ENCODE data around the gene CPNE4. TPM values are rescaled to one million over a fixed set of nuclear protein-coding genes. Genes with fewer than 3 reads are reported as not detected.

CPNE4 gene
- total RNA-seq, 2 donors from 2014 or later, result not detected

GRCh38 chr3:131756405-131756804 lies 278.4 kb downstream of the CPNE4 start:
- H3K4me1 Mint-ChIP-seq, result no peaks in the 10 kb centered on the region
- H3K4me3 Mint-ChIP-seq, result no peak overlapping the region
- peaks cover 15% of the 10 kb centered on the region for H3K27me3 Mint-ChIP-seq
- H3K27ac Mint-ChIP-seq, result no peak overlapping the region
- H3K9me3 Mint-ChIP-seq, result no peaks in the 10 kb centered on the region
- no peak for ATAC-seq (replicated peaks)
- no peaks in the 10 kb centered on the region for H3K36me3 Mint-ChIP-seq (ENCODE audit: low read depth)

- ATAC-seq (replicated peaks), result no peak
- Mint-ChIP-seq H3K9me3 (no peaks in the 10 kb centered on the region), H3K27me3 (peaks cover 24% of the 10 kb centered on the region), H3K27ac (no peak overlapping the region), H3K4me1 (no peaks in the 10 kb centered on the region), H3K4me3 (no peak overlapping the region), H3K36me3 (ENCODE audit: low read depth) (no peaks in the 10 kb centered on the region)
Observed at GRCh38 chr3:131755380-131755779, 279.4 kb downstream of the CPNE4 start.

GRCh38 chr3:131750256-131750655 lies 284.6 kb downstream of the CPNE4 start:
- no peaks in the 10 kb centered on the region for H3K4me1 Mint-ChIP-seq
- no peak for ATAC-seq (replicated peaks)

GRCh38 chr3:131749826-131750225 lies 285.0 kb downstream of the CPNE4 start:
- H3K4me3 Mint-ChIP-seq, result no peak overlapping the region
- no peak overlapping the region for H3K27ac Mint-ChIP-seq
- no peaks in the 10 kb centered on the region for H3K4me1 Mint-ChIP-seq
- H3K36me3 Mint-ChIP-seq (ENCODE audit: low read depth), result no peaks in the 10 kb centered on the region
- ATAC-seq (replicated peaks), result no peak
- peaks cover 28% of the 10 kb centered on the region for H3K27me3 Mint-ChIP-seq
- H3K9me3 Mint-ChIP-seq, result peaks cover 4% of the 10 kb centered on the region

More at GRCh38 chr3:131750256-131750655, 284.6 kb downstream of the CPNE4 start:
- Mint-ChIP-seq H3K4me3 (no peak overlapping the region), H3K27me3 (peaks cover 28% of the 10 kb centered on the region), H3K9me3 (peaks cover 4% of the 10 kb centered on the region), H3K36me3 (ENCODE audit: low read depth) (no peaks in the 10 kb centered on the region), H3K27ac (no peak overlapping the region)

GRCh38 chr3:131747466-131747865 lies 287.3 kb downstream of the CPNE4 start:
- Mint-ChIP-seq H3K27me3 (peaks cover 25% of the 10 kb centered on the region), H3K4me3 (no peak overlapping the region), H3K36me3 (ENCODE audit: low read depth) (no peaks in the 10 kb centered on the region), H3K9me3 (peaks cover 4% of the 10 kb centered on the region), H3K4me1 (no peaks in the 10 kb centered on the region), H3K27ac (no peak overlapping the region)
- ATAC-seq (replicated peaks), result no peak

- H3K36me3 Mint-ChIP-seq (ENCODE audit: low read depth), result no peaks in the 10 kb centered on the region
- no peak overlapping the region for H3K27ac Mint-ChIP-seq
- H3K9me3 Mint-ChIP-seq, result peaks cover 4% of the 10 kb centered on the region
- H3K27me3 Mint-ChIP-seq, result peaks cover 10% of the 10 kb centered on the region
- H3K4me3 Mint-ChIP-seq, result no peak overlapping the region
- ATAC-seq (replicated peaks), result no peak
- no peaks in the 10 kb centered on the region for H3K4me1 Mint-ChIP-seq
Observed at GRCh38 chr3:131744765-131745164, 290.0 kb downstream of the CPNE4 start.

- Mint-ChIP-seq H3K4me1 (no peaks in the 10 kb centered on the region), H3K4me3 (no peak overlapping the region), H3K27ac (no peak overlapping the region), H3K9me3 (no peaks in the 10 kb centered on the region), H3K27me3 (peaks cover 10% of the 10 kb centered on the region), H3K36me3 (ENCODE audit: low read depth) (no peaks in the 10 kb centered on the region)
- ATAC-seq (replicated peaks), result no peak
Observed at GRCh38 chr3:131743126-131743525, 291.7 kb downstream of the CPNE4 start.

- H3K27ac Mint-ChIP-seq, result no peak overlapping the region
- no peaks in the 10 kb centered on the region for H3K4me1 Mint-ChIP-seq
- ATAC-seq (replicated peaks), result peak; percentile 23
- no peaks in the 10 kb centered on the region for H3K36me3 Mint-ChIP-seq (ENCODE audit: low read depth)
- no peaks in the 10 kb centered on the region for H3K9me3 Mint-ChIP-seq
- H3K4me3 Mint-ChIP-seq, result no peak overlapping the region
- H3K27me3 Mint-ChIP-seq, result peaks cover 10% of the 10 kb centered on the region
Observed at GRCh38 chr3:131739211-131739610, 295.6 kb downstream of the CPNE4 start.

GRCh38 chr3:131738095-131738494 lies 296.7 kb downstream of the CPNE4 start:
- Mint-ChIP-seq H3K4me3 (no peak overlapping the region), H3K36me3 (ENCODE audit: low read depth) (no peaks in the 10 kb centered on the region), H3K27me3 (peaks cover 10% of the 10 kb centered on the region), H3K27ac (no peak overlapping the region), H3K9me3 (no peaks in the 10 kb centered on the region), H3K4me1 (no peaks in the 10 kb centered on the region)
- no peak for ATAC-seq (replicated peaks)

GRCh38 chr3:131735544-131735943 lies 299.3 kb downstream of the CPNE4 start:
- H3K36me3 Mint-ChIP-seq (ENCODE audit: low read depth), result no peaks in the 10 kb centered on the region
- no peaks in the 10 kb centered on the region for H3K4me1 Mint-ChIP-seq
- H3K9me3 Mint-ChIP-seq, result no peaks in the 10 kb centered on the region
- H3K27me3 Mint-ChIP-seq, result peaks cover 7% of the 10 kb centered on the region
- H3K27ac Mint-ChIP-seq, result no peak overlapping the region
- no peak for ATAC-seq (replicated peaks)
- no peak overlapping the region for H3K4me3 Mint-ChIP-seq

- Mint-ChIP-seq H3K4me1 (no peaks in the 10 kb centered on the region), H3K27me3 (peaks cover 4% of the 10 kb centered on the region), H3K9me3 (no peaks in the 10 kb centered on the region), H3K27ac (no peak overlapping the region), H3K4me3 (no peak overlapping the region), H3K36me3 (ENCODE audit: low read depth) (no peaks in the 10 kb centered on the region)
- no peak for ATAC-seq (replicated peaks)
Observed at GRCh38 chr3:131735116-131735515, 299.7 kb downstream of the CPNE4 start.

GRCh38 chr3:131733086-131733841 lies 301.6 kb downstream of the CPNE4 start:
- H3K9me3 Mint-ChIP-seq, result no peaks in the 10 kb centered on the region
- H3K4me1 Mint-ChIP-seq, result no peaks in the 10 kb centered on the region

GRCh38 chr3:131731709-131732108 lies 303.1 kb downstream of the CPNE4 start:
- ATAC-seq (replicated peaks), result peak; percentile 85
- Mint-ChIP-seq H3K4me1 (no peaks in the 10 kb centered on the region), H3K27me3 (peaks cover 4% of the 10 kb centered on the region), H3K27ac (no peak overlapping the region), H3K9me3 (no peaks in the 10 kb centered on the region), H3K36me3 (ENCODE audit: low read depth) (no peaks in the 10 kb centered on the region), H3K4me3 (no peak overlapping the region)

More at GRCh38 chr3:131733086-131733841, 301.6 kb downstream of the CPNE4 start:
- Mint-ChIP-seq H3K36me3 (ENCODE audit: low read depth) (no peaks in the 10 kb centered on the region), H3K27ac (no peak overlapping the region), H3K4me3 (no peak overlapping the region), H3K27me3 (no peaks in the 10 kb centered on the region)
- no peak for ATAC-seq (replicated peaks)

GRCh38 chr3:131730581-131730980 lies 304.2 kb downstream of the CPNE4 start:
- Mint-ChIP-seq H3K4me1 (no peaks in the 10 kb centered on the region), H3K36me3 (ENCODE audit: low read depth) (no peaks in the 10 kb centered on the region), H3K4me3 (no peak overlapping the region), H3K27ac (no peak overlapping the region), H3K9me3 (no peaks in the 10 kb centered on the region), H3K27me3 (peaks cover 7% of the 10 kb centered on the region)
- no peak for ATAC-seq (replicated peaks)

GRCh38 chr3:131729643-131730017 lies 305.2 kb downstream of the CPNE4 start:
- Mint-ChIP-seq H3K27me3 (peaks cover 10% of the 10 kb centered on the region), H3K4me3 (no peak overlapping the region), H3K4me1 (no peaks in the 10 kb centered on the region), H3K27ac (no peak overlapping the region), H3K9me3 (no peaks in the 10 kb centered on the region), H3K36me3 (ENCODE audit: low read depth) (no peaks in the 10 kb centered on the region)
- no peak for ATAC-seq (replicated peaks)
